ENCODE measurements around the gene STMN3. TPM values are rescaled to one million over a fixed set of nuclear protein-coding genes. Genes with fewer than 3 reads are reported as not detected.

STMN3 gene
- total RNA-seq, 1 experiment from 2014 or later, result 15.8 TPM

GRCh38 chr20:63692436-63693082 lies 39.3 kb upstream of the STMN3 start:
- Histone ChIP-seq H2AFZ (ENCODE audit: low read length) (no peak overlapping the region), H3K4me1 (ENCODE audit: insufficient read depth, low read length) (peaks cover 14% of the 10 kb centered on the region), H3K4me3 (ENCODE audit: low read length) (no peak overlapping the region), H3K9me3 (ENCODE audit: low read length) (no peaks in the 10 kb centered on the region), H3K4me2 (ENCODE audit: low read length) (no peak overlapping the region), H3K79me2 (ENCODE audit: low read length) (0 out of 2 replicates have a peak, but pooled peaks cover 2% of the 10 kb centered on the region), H3K36me3 (ENCODE audit: low read depth, low read length) (no peaks in the 10 kb centered on the region; the same call in 1 of the 2 replicates), H4K20me1 (ENCODE audit: low read length) (no peaks in the 10 kb centered on the region), H3K9me2 (replicated peaks; ENCODE audit: low read length) (no peaks in the 10 kb centered on the region), H3F3A (ENCODE audit: low read length, unreplicated experiment) (no peaks in the 10 kb centered on the region), H3K27ac (ENCODE audit: low read length) (no peak overlapping the region), H3K27me3 (ENCODE audit: low read length) (no peaks in the 10 kb centered on the region), H3K9ac (ENCODE audit: low read length) (no peak overlapping the region)
- DNase-seq (peak; percentile 32), ATAC-seq (peak; percentile 9)
- no TSS peak for BruUV-seq (replicated peaks)
- TF ChIP-seq EZH2 (IDR thresholded peaks at IDR 0.05; ENCODE audit: low read length, unreplicated experiment) (no peak), EZH2phosphoT487 (IDR thresholded peaks at IDR 0.05; ENCODE audit: borderline replicate concordance, low read length) (no peak), CTCF (conservative IDR thresholded peaks at IDR 0.05; ENCODE audit: low read depth, low read length) (no peak)
- POLR2A ChIA-PET (ENCODE audit: unreplicated experiment), result no interaction called here
- intact Hi-C loops (cut with micrococcal nuclease), result no loop called here
- CTCF ChIA-PET, result no interaction called here

- POLR2A ChIA-PET (ENCODE audit: unreplicated experiment), result no interaction called here
- Histone ChIP-seq H3K9ac (ENCODE audit: low read length) (no peak overlapping the region), H3K4me3 (ENCODE audit: low read length) (no peak overlapping the region), H3K9me3 (ENCODE audit: low read length) (no peaks in the 10 kb centered on the region), H3K4me2 (ENCODE audit: low read length) (no peak overlapping the region), H3K9me2 (replicated peaks; ENCODE audit: low read length) (no peaks in the 10 kb centered on the region), H3K27me3 (ENCODE audit: low read length) (no peaks in the 10 kb centered on the region), H3K79me2 (ENCODE audit: low read length) (no peaks in the 10 kb centered on the region), H4K20me1 (ENCODE audit: low read length) (no peaks in the 10 kb centered on the region), H3F3A (ENCODE audit: low read length, unreplicated experiment) (no peaks in the 10 kb centered on the region), H3K36me3 (ENCODE audit: low read depth, low read length) (no peaks in the 10 kb centered on the region; the same call in 1 of the 2 replicates), H2AFZ (ENCODE audit: low read length) (no peak overlapping the region), H3K4me1 (ENCODE audit: insufficient read depth, low read length) (peaks cover 10% of the 10 kb centered on the region), H3K27ac (ENCODE audit: low read length) (no peak overlapping the region)
- CTCF ChIA-PET, result no interaction called here
- TF ChIP-seq CTCF (conservative IDR thresholded peaks at IDR 0.05; ENCODE audit: low read depth, low read length) (no peak), EZH2 (IDR thresholded peaks at IDR 0.05; ENCODE audit: low read length, unreplicated experiment) (no peak), EZH2phosphoT487 (IDR thresholded peaks at IDR 0.05; ENCODE audit: borderline replicate concordance, low read length) (no peak)
- no TSS peak for BruUV-seq (replicated peaks)
- DNase-seq (no peak), ATAC-seq (no peak)
- intact Hi-C loops (cut with micrococcal nuclease), result no loop called here
Measured at GRCh38 chr20:63691711-63692435, 38.6 kb upstream of the STMN3 start.

Data from PC-3 (cell line).